NCI-H2081 (cell line): ENCODE data around the gene TAF1B.
A peak's percentile ranks its signal among the peaks of the same experiment; 100 is the strongest.

Source experiments
- DNase-seq, 2 experiments: peaks; one replicate each; lab custom pipeline; 2025; lab: John Stamatoyannopoulos, UW

Gene TAF1B

GRCh38 chr2:9808334-9809063, 34.8 kb upstream of the TAF1B start:
- DNase-seq, result no peak

DNA sequence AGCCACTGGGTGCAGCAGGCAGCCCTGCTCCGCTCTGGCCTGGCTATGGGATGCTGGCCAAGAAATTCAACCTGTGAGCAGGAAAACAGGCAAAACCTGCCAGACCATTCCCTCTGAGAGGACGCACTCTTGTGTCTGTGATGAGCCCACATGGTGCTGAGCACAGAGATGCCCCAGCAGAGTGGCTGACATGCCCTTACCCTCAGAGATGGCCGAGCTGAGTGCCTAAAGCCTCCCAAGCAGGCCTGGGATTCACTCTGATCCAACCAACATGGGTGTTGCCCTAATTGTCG, 34.3 kb upstream of the TAF1B start:
- DNase-seq, result no peak

- DNase-seq, result no peak
Measured at GRCh38 chr2:9809448-9810088, 33.7 kb upstream of the TAF1B start.

GRCh38 chr2:9811216-9811615, 32.1 kb upstream of the TAF1B start:
- no peak for DNase-seq

GRCh38 chr2:9811679-9812511, 31.4 kb upstream of the TAF1B start:
- DNase-seq, result no peak

- no peak for DNase-seq
Measured at GRCh38 chr2:9812945-9813311, 30.3 kb upstream of the TAF1B start.

GRCh38 chr2:9813312-9814128, 29.8 kb upstream of the TAF1B start:
- peak; percentile 63 to 74 for DNase-seq

GRCh38 chr2:9814129-9814868, 29.0 kb upstream of the TAF1B start:
- DNase-seq, result no peak

DNA sequence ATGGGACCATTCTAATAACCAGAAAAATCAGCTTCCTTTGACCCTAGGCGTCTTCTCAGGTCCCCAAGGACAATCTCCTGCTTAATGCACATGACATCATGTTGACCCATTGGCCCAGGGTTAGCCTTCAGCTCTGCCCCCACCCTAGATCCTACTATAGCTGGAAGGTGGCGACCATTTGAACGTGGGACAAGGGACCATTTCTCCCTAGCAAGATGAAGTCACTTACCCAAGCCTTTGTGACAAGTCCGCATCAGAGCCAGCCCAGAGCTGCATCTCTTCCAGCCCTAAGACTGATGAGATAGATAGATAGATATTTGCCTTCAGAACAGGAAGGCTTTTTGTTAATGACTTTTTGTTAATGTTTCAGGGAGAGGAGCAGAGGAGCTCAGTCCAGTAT, 28.2 kb upstream of the TAF1B start:
- DNase-seq, result no peak

- DNase-seq, result no peak
Measured at GRCh38 chr2:9815844-9816279, 27.4 kb upstream of the TAF1B start.

- DNase-seq, result no peak
Measured at GRCh38 chr2:9818097-9818496, 25.2 kb upstream of the TAF1B start.

DNA sequence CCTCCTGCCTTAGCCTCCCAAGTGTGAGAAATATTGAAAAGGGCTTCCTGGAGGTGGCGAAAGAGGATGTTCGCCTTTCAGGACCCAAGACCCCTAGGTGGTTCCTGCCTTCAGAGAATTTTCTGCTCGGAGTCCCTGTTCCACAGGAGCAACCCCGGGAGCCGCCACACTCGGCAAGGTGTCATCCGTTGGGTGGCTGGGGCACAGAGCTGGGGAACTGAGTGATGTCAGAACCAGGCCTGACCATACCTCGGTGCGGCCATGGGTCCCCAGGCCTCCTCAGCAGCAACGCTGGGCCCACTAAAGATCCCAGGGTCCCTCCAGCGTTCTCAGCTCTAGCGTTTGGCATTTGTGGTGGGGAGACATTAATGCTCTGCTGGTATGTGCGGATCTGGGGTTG, 23.7 kb upstream of the TAF1B start:
- no peak for DNase-seq

DNA sequence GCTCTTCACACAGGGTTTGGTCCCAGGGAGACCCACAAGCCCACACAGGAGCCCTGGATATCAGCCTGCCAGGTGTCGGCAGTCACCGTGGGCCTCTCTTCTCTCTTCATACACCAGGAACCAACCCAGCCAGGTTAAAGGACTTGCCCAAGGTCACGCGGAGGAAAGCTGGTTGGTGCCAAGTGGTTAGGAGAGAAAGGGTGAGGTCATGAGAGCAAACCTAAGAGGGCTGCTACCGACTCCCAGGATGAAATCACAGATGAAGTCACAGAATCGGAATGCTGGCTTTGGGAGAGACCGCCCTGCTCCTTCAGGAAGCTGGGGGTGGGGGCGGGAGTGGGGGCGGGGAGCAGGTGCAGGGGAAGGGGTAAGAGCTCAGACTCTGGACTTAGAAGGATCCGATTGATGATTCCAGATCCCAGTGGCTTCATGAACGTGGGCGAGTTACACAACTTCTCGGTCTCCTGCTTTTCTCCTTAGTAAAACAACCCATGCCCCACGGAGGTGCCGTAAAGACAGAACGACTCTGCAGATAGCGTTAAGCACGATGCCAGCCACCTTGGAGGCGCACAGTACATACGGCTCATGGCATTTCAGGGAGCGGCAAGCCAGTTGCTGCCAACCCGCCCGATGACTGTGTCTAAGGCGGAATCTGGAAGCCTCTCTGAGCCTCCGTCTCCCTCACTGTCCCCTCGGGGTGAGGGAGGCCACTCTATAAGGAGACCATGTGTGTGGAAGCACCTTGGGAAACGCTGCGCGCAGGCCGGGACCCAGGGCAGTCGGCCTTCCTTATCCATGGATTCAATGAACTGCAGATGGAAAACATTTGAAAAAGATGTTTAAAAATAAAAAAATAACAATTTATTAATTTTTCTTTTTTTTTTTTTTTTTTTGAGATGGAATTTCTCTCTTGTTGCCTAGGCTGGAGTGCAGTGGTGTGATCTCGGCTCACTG, 23.0 kb upstream of the TAF1B start:
- no peak for DNase-seq

DNA sequence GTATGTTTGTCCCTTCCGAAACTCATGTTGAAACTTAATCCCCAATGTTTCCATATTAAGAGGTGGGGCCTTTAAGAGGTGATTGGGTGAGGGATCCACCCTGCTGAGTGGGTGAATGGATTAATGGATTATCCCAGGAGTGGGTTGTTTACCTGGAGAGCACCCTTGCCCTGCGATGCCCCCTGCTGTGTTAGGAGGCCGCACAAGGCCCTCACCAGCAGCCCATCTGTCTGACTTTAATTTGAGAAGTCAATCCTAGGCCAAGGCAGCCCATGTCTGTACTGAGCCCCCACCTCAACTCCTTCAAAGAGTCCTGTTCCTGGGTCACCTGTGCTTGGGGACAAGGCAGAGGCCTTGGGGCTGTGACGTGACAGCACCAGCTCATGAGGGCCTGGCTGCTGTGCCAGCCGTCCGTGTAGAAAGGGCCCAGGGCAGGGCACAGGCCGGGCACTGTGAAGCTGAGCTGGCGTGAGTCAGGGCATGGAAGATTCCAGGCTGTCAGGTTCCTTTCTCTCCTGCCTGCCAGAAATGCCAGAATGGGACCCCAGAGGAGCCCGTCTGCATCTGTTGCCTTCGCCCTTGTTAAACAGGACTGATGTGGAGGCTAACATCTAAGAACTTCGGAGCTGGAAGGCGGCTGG, 21.3 kb upstream of the TAF1B start:
- DNase-seq, result no peak

- no peak for DNase-seq
Measured at GRCh38 chr2:9824441-9824840, 18.8 kb upstream of the TAF1B start.

GRCh38 chr2:9824956-9825720, 18.1 kb upstream of the TAF1B start:
- DNase-seq, result no peak

GRCh38 chr2:9826208-9826607, 17.1 kb upstream of the TAF1B start:
- DNase-seq, result no peak

- no peak for DNase-seq
Measured at GRCh38 chr2:9830685-9831410, 12.4 kb upstream of the TAF1B start.

DNA sequence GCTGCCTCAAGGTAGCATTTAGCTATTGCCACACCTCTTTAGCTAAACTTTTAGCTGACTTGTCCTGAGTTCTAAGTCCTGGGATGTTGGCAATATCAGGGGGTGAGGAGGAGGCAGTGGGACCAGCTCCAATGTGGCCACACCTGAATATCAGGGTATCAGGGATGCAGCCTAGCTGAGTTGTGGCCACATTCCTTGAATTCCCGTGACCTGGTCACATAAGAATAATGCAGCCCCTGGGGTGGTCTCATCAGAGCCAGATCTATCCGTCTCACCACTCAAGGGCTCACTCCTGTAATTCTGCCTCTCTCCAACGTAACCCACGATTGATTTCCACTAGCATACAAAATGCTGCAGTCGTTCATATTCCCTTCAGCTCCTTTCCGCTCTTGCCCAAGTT, 11.6 kb upstream of the TAF1B start:
- no peak for DNase-seq
